Limb (tissue), 2 donors: ENCODE measurements around the gene FBXL7.
A peak's percentile ranks its signal among the peaks of the same experiment; 100 is the strongest.

Experiments
- DNase-seq, 2 donors: peaks; one replicate each; pipeline ENCODE4 v3.0.0-alpha.2; 2016; ENCODE audit errors: extremely low spot score in 2 of 2

Gene FBXL7

DNA sequence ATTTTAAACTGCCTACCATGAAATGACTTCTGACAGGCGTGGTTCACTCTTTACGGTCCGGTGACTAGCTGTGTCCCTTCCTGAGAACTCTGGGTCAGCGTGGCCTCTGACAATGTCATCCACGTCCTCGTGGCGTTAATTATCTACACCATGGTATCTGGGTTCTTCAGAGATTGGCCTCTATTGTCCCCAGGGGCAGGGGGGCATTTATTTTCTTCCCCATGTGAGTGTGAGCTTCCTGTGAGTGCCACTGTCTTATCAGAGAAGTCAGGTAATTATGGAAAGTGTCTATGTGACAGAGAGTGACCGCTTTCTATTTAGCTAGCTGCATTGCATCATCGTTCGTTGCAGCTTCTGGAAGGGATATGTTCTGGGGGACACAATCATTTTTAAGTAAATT, 77.2 kb downstream of the FBXL7 start:
- DNase-seq: no peak

DNA sequence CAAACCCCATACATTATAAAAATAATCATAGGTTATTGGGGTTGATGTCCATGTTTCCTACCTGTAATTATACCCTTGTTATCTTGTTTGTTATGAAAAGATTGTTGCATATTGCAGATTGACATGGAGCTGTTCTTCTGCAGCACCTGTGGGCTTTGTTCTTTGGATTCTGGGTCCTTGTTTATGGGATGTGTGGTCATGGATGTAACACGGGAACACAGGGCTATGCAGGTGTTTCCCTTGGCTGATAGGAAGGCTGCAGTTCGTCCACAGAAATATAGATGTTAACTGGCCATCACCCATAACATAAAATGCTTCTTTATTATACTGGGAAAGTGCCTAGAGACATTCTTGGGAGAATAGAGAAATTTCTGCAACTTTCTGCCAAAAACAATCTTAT, 77.9 kb downstream of the FBXL7 start:
- no peak for DNase-seq

DNA sequence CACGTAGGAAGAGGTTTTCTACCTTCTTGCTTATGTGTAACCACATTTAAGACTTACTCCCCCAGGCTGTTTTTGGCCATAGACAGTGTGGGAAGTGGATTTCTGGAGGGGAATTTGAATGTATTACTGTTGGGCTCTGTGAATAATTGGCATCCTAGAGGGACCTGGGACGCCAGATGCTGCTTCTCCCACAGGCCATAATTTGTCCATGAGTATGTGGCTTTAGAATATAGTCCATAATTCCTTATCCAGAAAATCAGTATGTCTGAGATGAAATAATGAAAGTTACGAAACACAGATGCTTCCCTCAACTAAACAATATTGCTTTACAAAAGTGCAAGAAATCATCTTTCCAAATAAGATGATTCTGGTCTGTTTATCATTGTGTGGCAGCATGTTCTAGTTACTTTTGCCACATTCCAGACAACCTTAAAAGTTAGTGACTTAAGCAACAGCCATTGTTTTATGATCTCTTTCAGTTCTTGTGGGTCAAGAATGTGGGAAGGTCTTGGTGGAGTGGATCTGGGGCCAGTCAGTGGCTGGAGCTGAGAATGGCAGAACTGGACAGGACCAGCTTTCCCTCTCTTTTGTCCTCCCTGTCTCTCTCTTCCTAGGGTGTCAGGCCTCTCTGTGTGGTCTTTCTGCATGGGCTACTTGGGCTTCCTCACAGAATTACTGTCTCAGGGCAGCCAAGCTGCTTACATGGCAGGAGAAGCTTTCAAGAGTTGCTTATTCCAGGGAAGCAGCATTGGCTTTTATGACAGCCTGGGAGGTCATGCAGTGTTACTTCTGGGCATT, 79.4 kb downstream of the FBXL7 start:
- no peak for DNase-seq

DNA sequence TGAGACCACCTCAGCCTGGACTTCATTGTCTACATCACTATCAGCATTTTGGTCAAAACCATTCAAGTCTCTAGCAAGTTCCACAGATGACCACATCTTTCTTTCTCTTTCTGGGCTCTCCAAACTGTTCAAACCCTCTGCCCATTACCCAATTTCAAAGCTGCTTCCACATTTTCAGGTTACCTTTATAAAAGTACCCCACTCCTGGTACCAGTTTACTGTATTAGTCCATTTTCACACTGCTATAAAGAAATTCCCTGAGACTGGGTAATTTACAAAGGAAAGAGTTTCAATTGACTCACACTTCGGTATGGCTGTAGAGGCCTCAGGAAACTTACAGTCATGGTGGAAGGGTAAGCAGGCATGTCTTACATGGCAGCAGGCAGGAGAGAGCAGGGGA, 84.5 kb downstream of the FBXL7 start:
- DNase-seq: no peak

DNA sequence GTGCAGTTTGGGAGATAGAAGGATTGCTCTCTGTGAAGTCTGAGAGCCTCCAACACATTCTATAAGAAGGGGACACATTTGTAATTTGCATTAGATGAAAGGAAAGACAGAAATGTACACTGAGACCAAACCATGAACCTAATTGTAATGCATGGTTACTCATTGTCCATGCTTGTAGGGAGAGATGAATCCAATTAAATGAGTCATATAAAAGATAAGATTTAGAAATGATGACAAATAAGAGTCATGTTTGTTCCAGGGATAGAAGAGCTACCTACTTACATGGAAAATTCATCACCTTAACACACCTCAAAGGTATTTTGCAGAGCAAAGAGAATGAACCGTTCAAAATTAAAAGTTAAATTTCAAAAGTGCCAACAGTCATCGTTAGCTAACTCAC, 85.1 kb downstream of the FBXL7 start:
- no peak for DNase-seq

DNA sequence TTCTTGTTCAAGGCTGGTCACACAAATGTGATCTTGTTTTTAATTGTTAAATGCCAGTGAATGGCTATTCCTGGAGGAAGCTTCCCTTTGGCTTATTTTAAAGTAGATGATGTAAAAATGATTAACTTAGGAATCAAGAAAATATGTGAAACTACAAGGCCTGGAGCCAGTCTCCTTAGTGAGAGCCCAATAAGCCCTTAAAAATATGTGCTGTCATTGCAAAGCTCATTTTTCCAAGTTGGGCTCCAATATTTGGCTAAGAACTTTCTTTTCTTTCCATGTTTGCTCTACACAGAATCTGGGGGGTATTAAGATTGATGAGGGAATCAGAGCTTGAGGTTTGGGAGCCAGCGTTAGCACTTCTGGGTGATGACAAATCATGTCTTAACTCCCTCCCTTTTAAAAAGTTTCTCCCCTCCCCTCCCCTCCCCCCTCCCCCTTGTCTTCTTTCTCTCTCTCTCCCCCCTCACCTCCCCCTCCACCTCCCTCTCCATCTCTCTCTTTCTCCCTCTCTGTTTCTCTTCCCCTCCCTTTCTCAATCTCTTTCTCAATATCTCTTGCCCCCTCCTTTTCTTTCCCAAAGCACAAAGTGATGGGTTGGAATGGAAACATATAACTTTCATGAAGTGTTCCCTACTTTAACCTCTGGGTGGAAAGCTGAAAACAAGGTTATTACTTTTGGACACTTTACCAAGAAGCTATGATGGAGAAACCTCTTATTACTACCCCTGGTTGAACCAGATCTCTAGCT, 86.0 kb downstream of the FBXL7 start:
- no peak for DNase-seq

DNA sequence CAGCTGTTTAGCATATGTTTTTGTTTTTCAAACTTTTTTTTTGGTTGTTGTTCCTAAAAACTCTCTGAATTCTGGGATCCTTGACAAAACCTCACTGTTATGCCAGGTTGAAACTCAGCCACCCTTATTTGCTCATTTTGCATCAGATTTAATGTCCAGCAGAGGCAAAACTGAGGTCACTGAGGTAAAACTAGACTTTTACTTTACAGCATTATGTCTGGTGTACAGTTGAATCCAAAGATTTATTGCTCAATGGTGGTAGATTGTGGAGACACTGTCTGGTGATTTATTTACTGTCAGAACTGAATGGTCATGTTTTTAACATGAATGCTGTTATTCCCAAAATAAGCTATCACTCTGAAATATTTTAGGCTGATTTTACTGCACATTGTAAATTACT, 87.9 kb downstream of the FBXL7 start:
- DNase-seq: no peak

DNA sequence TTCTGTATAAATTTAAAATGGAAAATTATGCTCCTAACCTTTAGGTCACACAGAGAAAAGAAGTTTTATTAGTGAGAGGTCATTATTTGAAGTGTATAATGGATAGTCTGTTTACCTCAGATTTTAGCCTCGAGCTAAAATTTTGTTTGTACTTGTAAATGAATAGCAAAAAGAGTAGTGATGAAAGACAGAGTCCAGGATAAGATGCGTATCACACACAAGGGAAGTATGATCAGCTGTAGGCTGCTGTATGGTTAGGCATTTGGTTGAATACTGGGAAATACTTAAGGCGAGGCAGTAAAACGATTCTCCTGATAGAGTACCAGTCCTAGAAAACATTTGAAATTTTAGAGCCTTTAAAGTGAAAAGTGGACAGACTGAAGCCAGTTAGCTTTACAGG, 92.7 kb downstream of the FBXL7 start:
- DNase-seq: no peak

DNA sequence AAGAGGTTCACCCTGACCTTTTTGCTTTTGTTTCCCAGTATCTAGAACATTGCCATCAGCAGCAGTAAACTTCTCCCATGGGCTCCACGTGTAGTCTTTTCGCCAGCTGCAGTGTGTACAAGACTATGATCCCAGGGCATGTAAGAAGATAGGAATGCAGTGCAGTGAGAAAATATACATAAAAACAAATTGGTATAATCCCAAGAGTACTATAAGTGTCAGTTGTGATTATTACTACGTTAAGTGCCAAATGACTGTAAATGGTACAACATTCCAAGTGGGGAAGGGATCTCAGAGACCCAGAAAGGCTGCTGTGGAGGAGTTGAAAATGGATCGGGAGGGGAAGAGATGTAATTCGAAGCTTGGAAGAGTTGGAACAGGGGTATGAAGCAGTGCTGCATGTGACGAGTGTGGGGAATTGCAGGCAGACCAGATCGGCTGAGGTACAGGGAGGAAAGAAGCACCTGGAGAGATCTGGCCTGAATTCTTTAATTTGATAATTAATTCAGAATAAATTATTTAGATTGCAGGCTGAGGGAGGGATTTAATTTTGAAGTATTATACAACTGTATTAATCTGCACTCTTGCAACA, 95.1 kb downstream of the FBXL7 start:
- no peak for DNase-seq

DNA sequence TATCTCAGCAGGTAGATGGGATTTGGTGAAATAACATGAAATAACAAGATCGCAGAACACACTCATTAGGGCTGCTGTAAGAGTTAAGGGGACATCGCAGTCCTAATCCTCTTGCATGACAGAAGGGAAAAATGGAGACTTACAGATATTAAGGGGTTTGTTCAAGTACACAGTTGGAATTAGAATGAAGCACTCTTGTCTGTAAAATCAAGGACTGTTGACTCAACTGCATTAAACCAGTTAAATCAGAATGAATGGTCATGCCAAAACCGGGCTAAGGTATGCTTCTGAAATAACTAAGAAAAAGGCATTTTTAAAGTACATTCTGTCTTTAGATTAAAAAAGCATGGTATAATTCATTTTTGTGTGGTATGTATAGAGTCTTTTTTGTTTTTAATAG, 95.9 kb downstream of the FBXL7 start:
- no peak for DNase-seq

DNA sequence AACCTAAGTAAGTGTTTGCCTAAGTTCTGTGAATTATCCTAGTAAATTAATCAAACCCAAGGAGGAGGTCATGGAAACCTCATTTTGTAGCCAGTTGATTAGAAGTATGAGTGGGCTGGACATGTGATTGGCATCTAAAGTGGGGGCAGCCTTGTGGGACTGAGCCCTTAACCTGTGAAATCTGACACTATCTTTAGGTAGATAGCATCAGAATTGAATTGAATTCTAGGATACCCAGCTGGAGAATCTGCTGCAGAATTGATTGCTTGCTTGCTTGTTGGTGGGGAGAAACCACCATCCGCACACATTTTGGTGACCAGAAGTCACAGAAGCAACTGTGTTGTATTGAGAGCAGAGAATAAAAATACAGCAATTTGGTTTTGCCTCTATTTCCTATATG, 97.0 kb downstream of the FBXL7 start:
- DNase-seq: no peak

DNA sequence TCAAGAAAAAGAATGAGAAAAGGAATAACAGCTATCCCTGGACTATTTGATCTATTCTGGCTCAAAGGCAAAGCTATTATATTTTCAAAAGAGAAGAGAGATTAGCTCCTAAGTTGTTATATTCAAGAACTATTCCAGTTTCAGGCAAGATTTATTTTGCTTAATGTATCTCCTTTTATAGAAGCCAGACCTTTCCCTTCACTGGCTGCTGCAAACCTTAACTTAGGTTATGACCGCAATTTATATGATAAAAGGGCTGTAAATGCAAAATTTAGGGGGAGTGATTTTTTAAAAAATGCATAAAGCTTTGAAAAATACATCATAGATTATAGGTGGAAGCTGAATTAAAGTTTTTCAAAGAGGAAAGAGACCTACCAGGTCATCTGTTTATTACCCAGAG, 97.8 kb downstream of the FBXL7 start:
- DNase-seq: no peak

DNA sequence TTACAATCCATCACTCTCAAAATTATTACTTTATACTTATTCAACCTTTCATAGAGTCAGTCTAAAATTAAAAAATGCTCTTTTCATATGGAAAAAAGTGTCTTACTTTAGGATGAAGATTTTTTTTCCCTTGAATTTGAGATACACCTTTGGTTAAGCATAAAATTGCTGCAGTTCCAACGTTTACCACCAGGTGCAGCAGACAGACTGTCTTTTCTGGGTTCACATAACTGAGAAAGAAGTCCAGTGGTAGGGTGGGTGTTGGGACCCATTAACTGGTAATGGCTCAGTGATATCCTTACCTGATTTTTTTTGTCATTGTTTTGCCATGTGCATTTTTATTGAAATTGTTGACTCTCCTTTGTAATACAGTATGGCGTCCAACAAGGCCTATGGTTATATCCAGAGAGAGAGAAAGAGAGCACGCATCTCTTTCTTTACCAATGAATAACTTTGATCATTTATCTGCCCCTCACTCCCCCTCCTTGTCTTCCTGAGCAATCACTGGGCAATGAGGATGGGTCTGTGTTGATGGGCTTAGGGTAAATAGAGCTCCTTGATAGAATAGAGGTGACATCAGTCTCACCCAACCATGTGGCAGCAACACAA, 98.4 kb downstream of the FBXL7 start:
- no peak for DNase-seq

DNA sequence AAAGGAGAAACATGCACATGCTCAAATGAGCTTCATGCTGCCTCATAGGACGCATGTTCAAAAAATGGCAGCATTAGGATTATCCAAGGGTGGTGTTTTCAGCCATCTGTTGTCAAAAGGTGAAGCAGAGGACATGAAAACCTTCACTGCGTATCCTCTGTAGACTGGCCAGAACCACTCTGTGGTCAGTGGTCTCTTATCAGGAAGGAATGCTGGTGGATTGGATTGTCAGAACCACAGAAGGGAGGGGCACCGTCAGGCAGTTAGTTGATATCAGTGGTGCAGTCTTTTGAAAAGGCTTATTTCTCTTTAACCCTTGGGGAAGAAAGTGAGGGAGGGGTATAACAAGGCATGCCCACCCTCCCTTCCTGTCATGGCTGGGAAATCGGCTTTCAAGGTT, 100.1 kb downstream of the FBXL7 start:
- no peak for DNase-seq

DNA sequence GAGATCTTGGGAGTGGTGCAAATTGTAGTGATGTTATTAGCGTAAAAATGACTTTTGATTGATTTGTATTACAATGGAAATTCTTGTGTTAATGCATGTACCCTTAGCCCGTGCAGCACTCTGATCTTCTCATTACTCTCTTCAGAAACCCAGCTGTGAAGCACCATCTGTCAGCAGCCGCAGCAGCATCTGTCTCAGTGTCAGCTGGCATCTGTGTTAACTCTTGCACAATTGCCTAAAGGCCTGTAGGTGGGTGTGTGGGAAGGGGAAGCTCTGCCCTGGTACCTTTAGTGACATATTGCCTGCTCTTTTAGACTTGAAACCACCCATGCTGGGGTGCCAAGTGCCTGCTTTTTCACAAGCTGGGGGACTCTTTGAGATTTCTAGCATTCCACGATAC, 101.3 kb downstream of the FBXL7 start:
- DNase-seq: peak in 1 of 2 donors; percentile 45

DNA sequence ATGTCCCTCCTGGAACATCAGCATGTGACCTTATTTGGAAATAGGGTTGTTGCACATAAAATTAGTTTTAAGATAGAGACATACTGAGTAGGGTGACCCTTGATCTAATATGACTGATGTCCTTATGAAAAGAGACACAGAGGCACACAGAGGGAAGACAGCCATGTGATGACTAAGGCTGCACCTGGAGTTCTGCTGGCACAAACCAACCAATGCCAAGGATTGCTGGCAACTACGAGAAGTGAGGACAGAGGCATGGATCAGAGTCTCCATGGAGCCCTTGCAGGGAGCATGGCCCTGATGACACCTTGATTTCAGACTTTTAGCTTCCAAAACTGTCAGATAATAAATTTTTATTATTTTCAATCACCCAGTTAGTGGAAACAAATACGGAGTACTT, 101.9 kb downstream of the FBXL7 start:
- DNase-seq: no peak

DNA sequence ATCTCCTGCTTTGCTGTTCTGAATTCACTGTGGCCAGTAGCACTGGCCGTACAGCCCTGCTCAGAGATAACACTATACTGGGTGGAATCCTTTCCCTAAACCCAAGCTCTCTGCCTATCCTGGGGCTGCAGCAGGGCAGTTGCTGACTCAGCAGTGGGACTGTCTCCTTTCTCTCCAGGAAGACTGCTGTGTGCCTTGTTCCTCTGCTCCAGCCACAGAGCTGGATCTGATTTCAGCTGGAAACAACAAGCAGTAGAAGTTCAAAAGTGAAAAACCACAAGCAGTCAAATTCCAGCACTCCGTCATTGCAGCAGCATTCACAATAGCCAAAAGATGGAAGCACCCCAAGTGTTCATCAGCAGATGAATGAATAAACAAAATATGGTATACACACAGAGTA, 105.0 kb downstream of the FBXL7 start:
- no peak for DNase-seq

DNA sequence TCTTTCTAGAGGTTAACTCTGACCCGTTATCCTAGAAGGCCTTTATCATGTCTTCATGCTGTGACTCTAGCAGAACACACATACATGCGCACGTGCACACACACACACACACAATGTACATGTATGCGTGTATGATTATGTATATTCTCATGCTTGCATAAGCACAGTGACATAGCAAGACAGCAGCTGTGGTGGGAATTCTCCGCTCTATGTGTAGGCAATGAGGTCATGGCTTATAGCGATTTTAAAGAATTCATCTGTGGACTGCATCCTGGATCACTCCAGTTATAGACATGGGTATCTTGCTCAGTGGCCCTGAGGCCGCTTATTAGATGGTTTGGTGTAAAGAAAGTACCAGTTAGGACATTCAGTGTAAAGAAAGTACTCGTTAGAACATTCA, 106.2 kb downstream of the FBXL7 start:
- DNase-seq: no peak

DNA sequence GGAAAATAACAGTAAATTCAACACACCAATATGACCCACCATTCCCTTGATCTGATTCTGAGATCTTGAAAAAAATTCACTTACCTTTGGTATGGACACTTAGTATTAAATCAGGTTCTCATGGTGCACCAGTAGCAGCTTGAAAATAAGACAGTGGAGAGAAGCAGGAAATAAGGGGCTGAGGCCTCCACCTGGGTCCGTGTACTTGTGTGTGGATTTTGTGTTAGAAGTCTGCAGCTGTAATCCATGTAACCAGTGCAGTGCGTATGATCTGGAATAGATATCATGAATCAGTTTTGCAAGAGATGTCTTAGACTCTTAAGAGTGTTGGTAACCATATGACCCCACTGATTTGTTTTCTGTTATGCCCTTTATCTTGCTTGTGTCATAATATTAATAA, 107.1 kb downstream of the FBXL7 start:
- DNase-seq: no peak

DNA sequence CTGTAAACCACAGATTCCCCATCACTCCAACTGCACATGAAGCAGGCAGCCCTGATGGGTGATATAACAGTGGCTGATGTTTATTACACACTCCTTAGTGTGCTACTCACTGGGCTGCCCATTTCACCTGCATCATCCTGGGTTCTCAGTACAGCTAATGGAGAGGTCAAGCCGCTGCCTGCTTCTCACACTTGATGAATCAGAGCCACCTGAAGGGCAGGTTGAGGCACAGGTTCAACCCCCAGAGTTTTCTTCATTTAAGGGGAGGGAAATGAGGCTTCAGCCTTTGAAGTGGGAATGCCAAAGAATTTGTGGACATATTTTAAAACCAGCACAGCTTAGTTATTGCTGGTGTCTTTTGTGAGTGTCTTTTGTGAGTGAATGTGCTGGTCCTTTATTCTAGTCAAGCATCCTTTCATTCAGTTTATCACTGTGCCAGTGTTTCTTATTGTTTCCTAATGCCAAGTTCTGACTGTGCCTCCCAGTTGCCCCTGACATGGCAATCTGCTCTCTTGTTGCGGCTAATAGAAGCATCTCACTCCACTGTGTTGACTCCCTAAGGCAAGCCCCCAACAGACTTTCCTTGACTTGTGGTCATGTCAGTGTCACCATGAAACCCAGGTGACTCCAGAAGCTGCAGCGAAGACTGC, 109.2 kb downstream of the FBXL7 start:
- DNase-seq: no peak

DNA sequence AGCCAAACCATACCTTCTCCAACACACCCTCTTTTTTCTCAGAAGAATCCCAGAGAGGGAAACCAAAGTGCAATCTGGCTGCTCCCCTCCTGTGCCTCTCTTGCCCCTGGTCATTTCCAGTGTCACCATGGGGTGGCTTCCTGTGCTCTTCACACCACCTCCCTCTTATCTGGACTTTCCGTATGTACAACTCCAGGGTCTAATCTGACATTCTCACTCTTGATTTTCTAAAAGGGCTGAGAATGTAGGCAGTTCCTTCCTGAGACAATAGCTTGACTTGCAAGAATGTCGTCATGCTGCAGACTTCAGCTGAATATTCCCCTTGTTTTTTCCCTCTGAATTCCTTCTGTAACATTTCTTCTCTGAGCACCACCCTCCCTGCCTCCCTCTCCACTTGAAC, 110.2 kb downstream of the FBXL7 start:
- no peak for DNase-seq

DNA sequence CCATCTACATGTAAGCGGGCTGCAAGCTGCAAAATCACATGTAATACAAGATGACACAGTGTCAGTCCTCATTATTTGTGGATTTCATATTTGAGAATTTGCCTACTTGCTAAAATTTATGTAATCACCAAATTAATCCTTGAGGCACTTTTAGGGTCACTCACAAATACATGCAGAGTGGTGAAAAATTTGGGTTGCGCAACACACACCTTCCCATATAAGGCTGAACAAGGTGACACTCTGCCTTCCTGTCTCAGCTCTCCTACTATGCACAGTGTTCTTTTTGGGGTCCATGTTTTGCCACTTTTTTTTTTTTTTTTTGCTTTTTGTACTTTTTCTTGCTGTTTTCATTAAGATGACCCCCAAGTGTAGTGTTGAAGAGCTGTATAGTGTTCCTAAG, 111.0 kb downstream of the FBXL7 start:
- DNase-seq: no peak
